Hippocampal formation (tissue), 2 donors: ENCODE data around the gene ASTN2.
A peak's percentile ranks its signal among the peaks of the same experiment; 100 is the strongest.
"Not testable (repeated sequence)": the region's sequence is repeated elsewhere in the genome, so short reads cannot be mapped to it uniquely, and the experiment has no call there.

Source experiments
- DNase-seq, 2 donors: peaks; one replicate each; lab custom pipeline; 2025; lab: John Stamatoyannopoulos, UW

Gene ASTN2

DNA sequence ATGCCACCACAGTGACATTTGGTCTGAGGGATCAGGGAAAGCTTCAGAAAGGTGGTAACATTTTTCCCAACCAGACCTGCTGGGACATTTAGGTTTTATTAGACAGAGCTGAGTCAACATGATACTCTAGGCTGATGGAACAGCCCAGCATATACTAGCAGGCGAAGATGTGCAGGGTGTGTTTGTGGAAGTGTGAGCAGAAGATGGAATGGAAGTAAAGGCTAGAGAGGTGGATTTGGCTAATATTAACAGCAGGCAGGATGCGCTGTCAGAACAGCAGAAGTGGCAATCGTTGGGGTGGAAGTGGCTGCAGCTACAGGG, 340.6 kb downstream of the ASTN2 start:
- no peak for DNase-seq

GRCh38 chr9:117073539-117074341, 341.1 kb downstream of the ASTN2 start:
- DNase-seq: peak in 1 of 2 donors; percentile 30

GRCh38 chr9:117073071-117073470, 341.8 kb downstream of the ASTN2 start:
- no peak for DNase-seq

DNA sequence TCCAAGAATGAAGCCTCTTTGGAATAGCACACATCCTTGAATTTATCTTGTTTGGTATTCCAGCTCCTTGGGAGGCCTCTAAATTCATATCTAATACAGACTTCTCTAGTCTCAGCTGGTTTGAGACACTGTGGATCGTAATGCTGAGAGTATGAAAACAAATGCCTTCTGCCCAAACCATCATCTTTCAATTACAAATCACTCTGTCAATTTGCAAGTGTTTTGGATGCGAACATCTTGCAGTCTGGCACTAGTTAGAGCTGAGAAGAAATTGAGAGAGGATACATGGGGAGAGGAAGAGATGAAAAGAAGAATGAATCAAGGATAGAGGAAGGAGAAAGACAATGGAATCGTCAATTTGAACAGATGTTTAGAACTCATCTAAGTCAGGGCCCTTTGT, 342.6 kb downstream of the ASTN2 start:
- DNase-seq: no peak

- not testable (repeated sequence) for DNase-seq
These were observed 343.1 kb downstream of the ASTN2 start for GRCh38 chr9:117071673-117072207.

DNA sequence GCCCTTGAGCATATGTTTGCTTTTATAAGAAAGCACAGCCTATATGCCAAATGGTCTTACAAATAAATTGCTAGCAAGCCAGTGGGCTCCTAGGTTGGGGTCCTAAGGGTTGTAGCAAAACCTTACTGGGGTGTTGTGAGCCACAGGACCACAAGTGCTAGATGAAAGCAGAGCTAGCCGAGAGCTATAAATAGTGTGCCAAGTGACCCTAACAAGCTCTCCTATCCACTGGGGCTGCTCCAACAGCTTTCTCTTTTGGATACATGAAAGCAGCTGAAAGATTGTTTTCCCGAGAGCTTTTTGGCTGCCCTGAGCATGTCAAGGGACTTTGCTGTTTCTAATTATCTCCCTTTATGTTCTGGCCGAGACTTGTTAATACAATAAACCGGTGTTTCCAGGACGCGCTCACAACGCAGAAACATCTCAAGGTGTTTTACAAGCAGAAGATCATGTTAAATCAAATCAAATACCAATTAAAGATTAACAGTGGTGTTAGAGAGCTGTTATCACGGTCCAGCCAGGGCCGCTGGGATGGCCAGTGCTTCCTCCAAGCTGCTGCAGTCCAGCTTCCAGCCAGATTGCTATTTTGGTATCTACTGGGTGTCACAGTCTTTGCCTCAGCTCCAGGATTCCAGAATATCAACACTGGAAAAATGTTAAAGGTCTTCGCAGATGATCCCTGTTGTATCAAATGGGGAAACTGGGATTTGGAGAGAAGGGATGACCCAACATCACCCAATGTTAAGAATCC, 351.0 kb downstream of the ASTN2 start:
- no peak for DNase-seq

GRCh38 chr9:117060963-117061362, 353.9 kb downstream of the ASTN2 start:
- DNase-seq: no peak

- DNase-seq: no peak
These were observed 364.9 kb downstream of the ASTN2 start for GRCh38 chr9:117050007-117050406.

GRCh38 chr9:117046666-117047327, 368.1 kb downstream of the ASTN2 start:
- no peak for DNase-seq

DNA sequence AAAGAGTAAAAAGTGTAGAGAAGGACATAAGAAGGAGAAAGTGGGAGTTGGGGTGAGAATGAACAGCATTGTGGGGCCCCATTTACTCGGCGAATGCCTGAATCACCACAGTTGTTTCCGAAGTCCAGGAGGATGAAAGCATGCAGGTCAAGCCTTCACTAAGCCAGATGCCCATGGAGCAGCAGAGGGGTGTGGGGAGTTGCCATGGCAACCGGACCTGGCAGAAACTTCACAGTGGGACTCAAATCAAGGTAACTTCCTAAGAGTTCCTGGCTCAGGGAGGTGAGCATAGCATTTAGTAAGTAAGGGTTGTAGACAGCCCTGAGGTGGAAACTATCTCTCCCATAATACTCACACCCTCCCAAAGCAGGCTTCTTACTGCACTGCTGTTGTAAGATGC, 370.6 kb downstream of the ASTN2 start:
- DNase-seq: no peak

GRCh38 chr9:117043159-117043558, 371.7 kb downstream of the ASTN2 start:
- DNase-seq: no peak

GRCh38 chr9:117035546-117035945, 379.3 kb downstream of the ASTN2 start:
- no peak for DNase-seq

GRCh38 chr9:117034866-117035265, 380.0 kb downstream of the ASTN2 start:
- DNase-seq: no peak

DNA sequence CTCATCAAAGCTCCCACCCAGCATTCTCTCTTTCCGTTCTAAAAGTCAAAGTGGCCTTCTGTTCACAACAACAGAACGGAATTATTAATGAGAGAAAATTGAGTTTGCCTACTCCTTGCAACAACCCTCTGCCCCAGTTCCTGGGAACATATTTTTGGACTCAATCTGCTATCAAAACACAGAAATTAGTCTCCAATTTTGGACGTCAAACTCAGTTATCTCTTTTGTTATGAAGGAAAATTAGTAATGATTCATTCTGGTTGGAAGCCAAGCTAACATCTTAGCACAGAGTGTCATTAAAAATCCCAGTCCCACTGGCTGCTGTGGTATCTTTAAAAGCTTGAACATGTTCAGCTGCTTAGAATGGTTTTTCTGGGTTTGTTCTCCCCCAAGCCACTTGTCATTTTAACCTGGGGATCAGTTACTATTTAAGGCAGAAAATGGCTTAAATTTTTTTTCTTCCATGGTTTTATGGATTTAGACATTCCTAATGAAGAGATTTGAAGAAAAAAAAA, 384.5 kb downstream of the ASTN2 start:
- DNase-seq: no peak

DNA sequence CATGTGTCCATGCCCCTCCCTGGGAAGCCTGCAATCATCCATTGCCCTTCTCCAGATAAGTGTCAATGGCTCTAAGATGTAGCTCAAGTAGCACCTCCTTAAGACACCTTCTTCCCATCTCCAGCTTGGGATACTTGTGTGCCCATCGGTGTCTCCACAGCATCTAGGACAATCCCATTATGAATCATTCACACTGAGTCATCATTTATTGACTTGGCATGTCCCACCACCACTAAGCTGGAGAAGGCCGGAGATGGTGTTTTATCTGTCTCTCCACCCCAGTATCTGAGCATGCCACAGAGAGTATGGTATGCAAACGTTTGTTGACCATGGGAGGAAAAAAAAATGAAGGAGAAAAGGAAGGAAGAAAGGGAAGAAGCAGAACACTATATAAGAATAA, 385.5 kb downstream of the ASTN2 start:
- no peak for DNase-seq

DNA sequence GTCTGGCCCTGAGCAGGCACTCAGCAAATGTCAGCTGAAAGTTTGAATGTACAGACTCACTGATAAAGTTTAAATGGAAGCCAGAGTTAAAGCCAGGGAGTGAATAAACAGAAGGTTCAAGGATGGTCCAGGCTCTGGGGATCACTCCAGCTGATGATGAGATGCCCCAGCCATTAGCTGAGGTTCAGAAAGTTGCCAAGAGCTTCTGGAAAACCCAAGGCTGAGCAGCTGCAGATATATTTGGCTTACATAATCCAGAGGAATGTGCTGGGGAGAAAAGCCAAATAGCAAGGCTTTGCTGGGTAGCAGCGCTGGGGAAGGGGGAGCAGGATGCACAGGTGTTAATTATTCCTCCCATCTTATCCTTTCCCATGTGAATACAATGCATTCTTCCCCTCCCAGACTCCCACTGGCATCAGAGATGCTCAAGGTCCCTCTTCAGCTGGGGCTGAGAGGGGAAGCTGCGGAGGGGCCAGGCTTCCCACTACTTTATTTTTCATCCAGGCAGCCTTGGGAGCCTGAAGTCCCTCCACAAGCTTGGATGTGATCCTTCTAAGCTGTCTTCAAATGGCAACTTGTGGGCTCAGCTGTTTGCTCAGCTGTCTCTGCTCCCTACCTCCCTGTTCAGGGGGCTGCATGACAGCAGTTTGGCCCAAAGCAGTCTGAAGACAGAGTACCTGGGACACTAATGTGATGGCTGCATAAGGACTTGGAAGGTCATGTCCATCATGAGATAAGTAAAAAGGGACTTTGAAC, 386.6 kb downstream of the ASTN2 start:
- no peak for DNase-seq

DNA sequence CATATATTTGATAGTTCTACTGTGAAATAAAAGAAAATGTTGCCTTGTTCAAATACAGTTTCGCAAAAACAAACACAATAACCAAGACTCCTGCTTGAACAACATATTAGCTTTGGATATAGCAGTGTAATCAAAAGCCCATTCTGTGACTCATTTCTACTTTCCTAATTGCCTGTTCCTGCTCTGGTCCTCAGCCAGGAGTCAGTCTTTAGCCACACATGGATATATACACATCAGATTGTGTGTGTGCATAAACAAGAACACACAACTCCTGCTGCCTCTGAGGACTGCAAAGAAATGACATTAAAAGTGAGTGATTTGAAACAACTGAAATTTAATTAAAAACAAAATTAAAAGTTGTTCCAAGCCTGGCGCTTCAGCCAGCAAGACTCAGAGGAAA, 393.0 kb downstream of the ASTN2 start:
- DNase-seq: no peak

DNA sequence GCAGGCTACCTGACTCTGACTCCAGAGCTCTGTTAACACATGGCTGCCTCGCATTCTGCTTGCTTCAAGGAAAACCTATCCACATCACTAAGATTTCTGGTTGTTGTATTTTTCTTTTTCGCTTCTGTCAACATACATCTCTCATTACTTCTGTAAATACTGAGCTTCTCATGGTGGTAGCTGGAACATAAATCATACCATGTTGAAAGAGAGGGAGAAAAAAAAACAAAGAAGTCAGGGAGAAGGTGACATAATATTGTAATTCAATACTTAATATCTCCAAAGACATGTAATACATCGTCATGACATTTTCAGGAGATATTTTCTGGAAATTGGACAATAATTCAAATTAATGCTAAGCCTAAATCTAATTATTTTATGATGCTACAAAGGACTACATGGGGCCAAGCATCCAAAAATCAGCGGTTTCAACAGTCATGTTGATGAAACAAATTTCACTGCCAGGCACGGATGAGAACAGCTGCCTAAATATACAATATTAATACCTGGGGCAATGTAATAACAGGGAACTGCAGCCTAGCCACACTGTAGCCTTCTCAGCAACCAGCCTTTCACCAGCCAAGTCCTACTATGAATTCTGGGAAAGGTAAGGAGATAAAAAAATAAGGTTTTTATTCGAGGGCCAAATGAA, 395.8 kb downstream of the ASTN2 start:
- DNase-seq: no peak

- DNase-seq: no peak
These were observed 397.4 kb downstream of the ASTN2 start for GRCh38 chr9:117017414-117017985.

GRCh38 chr9:117014061-117014460, 400.8 kb downstream of the ASTN2 start:
- DNase-seq: no peak
